HG02981 (cell line): ENCODE results near the gene CDC23.
"Not testable (repeated sequence)": the region's sequence is repeated elsewhere in the genome, so short reads cannot be mapped to it uniquely, and the experiment has no call there.

ENCODE experiments used
- ATAC-seq: cut with Tn5 transposase; IDR thresholded peaks from one replicate; pipeline ENCODE4 v1.9.1; 2021; ENCODE audit warnings: mild to moderate bottlenecking, moderate library complexity; ENCODE audit not compliant: unreplicated experiment

CDC23 gene

DNA sequence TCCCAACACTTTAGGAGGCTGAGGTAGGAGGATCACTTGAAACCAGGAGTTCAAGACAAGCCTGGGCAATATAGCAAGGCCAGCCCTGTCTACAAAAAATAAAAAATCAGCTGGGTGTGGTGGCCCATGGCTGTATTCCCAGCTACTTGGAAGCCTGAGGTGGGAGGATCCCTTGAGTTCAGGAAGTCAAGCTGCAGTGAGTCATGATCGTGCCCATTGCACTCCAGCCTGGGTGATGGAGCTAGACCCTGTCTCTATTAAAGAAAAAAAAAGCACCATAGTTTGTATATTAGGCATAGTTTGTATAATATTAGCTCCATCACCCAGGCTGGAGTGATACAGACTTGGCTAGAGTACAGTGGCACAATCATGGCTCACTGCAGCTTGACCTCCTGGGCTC lies 64.3 kb downstream of the CDC23 start:
- ATAC-seq, result no peak

DNA sequence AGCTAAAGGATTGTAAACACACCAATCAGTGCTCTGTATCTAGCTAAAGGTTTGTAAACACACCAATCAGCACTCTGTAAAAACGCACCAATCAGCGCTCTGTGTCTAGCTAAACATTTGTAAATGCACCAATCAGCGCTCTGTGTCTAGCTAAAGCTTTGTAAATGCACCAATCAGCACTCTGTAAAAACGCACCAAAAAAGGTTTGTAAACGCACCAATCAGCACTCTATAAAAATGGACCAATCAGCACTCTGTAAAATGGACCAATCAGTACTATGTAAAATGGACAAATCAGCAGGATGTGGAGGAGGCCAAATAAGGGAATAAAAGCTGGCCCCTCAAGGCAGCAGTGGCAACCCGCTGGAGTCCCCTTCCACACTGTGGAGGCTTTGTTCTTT lies 69.5 kb downstream of the CDC23 start:
- not testable (repeated sequence) for ATAC-seq

DNA sequence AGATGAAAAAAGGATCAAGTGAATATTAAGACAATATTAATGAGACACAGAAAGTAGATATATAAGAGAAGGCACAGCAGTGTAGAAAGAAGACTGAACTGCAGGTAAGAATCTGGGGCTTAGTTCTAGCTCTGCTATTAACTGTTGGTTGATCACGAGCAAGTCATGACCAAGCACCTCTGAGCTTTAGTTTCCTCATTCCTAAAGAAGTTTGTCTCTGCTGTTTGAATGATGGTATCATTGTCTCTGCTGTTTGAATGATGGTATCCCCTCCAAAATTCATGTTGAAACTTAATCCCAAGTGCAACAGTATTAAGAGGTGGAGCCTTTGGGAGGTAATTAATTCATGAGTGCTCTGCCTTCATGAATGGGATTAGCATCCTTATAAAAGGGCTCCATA lies 71.4 kb downstream of the CDC23 start:
- ATAC-seq, result no peak

DNA sequence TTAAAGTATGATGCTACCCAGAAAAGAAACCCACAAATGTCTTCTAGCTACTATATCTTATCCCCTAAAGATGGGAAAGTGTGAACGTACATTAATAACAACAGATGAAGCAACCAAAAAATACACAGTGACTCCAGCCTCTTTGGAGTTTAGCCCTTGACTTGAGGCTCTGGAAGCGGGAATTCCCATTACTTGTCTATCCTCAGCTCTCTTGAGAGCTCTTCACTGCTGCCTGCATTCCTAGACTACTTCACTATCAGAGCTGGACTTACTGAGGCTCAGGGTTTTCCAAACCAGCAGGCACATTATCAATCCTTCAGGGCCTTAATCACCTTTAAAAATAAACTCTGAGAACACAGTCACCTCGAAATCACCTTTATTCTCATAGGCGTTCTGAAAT lies 72.9 kb downstream of the CDC23 start:
- no peak for ATAC-seq

DNA sequence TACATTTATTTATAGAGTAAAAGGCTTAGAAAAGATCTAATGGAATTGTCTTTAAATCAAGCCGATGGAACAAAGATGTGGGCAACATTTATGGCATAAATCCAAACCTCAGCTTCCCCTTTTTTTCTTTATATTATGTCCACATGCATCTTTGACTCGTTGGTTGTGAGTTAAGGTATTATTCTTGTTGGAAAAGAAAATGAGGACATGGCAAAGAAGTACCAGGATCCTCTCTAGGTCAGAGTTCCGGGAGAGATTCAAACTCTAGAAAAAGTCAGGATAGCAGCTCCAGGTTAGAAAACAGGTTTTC lies 73.4 kb downstream of the CDC23 start:
- no peak for ATAC-seq

DNA sequence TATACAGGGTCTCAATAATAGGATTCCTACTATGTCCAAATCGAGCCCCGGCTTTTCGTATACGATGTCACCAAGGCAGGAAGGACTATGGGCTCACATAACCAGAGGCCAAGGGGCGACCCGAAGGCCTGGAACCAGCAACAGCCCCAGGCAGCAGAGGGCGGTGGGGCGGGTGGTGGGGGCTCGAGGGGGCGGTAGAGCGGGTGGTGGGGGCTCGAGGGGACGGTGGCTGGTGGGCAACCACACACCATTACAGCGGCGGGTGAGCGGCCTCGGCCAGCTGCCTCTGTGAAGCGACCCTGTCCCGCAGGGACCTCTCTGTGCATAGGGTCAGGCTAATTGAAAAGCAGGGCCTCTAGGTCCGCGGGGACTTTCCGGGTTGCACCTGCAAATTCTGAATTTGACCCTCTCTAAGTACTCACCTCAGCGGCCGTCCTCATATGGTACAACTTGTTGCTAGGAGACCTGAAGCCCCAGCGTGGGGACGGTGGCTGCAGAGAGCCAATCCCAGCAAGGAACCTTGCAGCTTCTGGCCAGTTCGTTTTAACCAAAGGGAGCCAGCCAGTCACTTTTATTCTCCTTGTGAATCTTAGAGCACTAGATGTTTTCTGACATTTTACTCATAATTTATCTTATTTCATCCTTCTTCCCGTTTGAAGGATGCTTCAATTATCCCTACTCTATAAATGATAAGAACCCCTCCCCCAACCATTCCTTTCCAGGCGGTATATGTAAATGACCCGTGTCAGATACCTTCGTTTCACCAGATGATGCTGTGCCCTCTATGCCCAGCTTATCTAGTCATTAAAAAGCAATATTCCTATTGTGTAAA lies 74.0 kb downstream of the CDC23 start, which contains the start of gene NME5:
Gene NME5, minus strand, starts transcription at position 480 of the 832 bp plus-strand sequence. CDS start 648 bp downstream, outside the sequence.
- no peak for ATAC-seq
